ENCODE data around the gene SCEL. TPM values are rescaled to one million over a fixed set of nuclear protein-coding genes. Genes with fewer than 3 reads are reported as not detected.

The SCEL gene
- total RNA-seq, 1 experiment from 2014 or later = 0.12 TPM

DNA sequence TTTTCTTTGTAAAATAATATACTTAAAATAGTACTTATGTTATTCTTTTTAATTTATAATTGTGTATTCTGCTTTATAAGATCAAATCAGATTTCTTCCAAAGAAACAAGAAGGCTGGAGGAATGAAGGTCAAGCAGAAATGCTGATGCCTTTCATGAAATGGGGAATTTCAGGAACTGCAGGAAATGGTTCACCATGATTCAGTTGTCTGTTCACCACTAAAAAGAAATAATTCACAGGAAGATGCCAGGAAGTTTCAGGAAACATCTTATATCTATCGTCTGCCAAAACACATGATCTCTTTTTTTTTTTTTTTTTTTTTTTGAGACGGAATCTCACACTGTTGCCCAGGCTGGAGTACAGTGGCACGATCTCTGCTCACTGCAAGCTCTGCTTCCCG is 15.7 kb upstream of the SCEL start:
- DNase-seq (ENCODE audit: extremely low read depth, low read depth) = no peak

DNA sequence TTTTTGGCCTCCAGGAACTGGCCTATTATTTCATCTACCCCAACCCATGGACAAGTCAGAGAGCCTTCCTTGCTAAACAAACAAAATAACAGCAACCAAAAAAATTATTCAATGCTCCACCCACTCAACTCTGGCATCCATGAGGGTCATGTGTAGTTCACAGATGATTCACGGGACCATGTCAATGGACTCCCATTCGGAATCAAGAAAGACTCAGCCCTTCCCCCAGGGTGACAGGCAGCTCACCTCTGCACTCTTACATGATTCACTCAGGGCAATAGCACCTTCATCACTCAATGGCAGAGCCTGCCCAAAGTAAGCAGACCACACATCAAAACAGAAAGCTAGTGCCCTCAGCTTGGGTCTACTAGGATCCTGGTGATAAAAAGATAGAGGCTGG is 14.3 kb upstream of the SCEL start:
- DNase-seq (ENCODE audit: extremely low read depth, low read depth) = peak; percentile 32

DNA sequence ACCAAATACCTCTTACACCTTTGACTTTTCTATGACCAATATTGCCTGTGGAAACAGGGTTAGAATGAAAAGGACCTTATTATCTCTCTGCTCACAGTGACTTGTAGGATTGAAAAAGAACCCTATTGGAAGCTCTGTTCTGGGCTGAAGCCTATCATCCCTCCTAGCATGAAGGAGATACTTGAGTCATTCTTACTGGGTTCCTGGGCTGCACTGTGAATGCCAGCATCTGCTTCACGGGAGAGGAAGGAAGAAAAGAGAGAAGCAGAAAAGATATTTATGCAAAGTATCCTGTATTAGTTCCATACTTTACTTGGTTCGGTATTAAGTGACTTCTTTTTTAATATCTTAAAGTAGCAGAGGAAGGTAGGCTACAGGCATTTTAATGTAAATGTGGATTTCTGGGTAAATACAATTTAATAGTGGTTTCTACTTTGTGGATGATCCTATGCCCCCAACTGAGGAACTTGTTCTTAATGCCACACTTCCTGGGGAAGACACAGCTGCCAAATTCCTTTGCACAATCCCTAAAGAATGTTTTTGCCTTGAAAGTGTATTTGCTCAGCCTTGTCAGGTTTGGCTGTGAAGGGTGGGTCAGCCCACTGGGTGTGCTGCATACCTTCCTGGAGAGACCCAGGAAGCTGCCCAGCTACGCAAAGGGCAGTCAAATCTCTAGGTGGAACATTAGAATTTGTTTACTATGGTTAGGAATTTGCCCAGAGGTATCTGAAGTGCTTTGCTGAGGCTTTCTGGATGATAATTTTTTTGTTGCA is 13.7 kb upstream of the SCEL start:
- DNase-seq (ENCODE audit: extremely low read depth, low read depth) = no peak

DNA sequence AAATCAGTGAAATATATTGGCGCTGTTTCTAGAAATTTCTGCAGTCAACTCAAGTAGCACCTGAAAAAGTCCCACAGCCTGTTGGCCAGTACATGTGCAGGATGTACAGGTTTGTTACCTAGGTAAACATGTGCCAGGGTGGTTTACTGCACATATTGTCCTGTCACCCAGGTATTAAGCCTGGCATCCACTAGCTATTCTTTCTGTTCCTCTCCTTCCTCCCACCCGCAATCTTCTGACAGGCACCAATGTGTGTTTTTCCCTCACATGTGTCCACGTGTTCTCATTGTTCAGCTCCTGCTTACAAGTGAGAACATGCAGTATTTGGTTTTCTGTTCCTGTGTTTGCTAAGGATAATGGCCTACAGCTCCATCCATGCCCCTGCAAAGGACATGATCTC is 13.1 kb upstream of the SCEL start:
- DNase-seq (ENCODE audit: extremely low read depth, low read depth) = no peak

DNA sequence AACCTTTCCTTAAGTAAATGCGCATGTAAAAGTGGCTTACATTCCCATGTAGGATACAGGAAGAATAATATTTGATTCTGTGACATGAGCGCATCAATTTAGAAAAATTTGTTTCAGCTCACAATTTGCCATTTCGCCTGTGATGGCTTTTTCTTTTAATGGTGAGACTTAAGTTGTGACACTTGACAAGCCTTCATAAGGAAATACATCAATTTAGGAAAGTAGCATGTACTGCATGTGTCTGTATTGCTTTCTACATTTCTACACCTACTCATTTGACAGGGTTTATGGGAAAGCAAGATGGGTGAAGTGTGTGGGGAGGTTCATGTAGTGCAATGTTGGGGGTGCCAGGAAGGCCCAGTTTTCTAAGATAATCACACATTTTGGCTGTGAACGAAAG is 12.1 kb upstream of the SCEL start:
- DNase-seq (ENCODE audit: extremely low read depth, low read depth) = no peak

DNA sequence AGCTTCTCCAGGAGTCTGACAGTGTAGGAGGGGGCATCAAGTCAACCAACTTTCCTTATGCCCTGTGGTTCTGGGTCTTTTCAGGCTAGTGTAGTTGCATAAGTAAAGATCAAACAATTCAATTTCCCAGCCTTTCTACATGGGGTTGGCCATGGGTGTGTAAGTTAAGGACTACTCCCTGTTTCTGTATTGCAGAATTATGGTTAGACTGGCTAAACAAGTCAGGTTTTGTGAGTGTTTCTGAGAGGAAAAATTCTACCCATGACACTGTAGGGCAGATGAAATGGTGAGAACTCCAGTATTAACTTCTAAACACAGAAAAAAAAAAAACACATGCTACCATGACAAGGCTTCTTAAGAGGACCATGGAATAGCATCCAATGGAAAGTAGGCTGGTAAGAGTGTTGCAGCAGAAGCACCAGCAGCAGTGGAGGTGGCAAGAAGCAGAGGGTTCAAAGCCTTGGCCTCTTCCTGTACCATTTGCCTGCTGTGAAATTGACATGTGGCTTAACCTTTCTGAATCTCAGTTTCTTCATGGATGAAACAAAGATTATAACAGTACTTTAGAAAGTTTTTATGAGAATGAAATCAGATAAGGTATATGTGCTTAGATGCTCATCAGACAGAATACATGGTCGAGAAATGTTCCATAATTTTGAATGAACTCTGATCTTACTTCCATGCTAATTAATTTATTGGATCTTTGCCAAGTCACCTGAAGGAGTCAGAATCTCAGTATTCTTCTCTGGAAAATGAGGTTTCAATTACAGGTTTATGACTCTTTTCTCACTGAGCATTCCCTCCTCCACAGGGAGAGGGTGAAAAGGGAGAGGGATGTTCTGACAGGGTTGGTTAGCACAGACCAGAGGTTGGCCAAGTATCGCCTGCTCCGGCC is 11.4 kb upstream of the SCEL start:
- no peak for DNase-seq (ENCODE audit: extremely low read depth, low read depth)

DNA sequence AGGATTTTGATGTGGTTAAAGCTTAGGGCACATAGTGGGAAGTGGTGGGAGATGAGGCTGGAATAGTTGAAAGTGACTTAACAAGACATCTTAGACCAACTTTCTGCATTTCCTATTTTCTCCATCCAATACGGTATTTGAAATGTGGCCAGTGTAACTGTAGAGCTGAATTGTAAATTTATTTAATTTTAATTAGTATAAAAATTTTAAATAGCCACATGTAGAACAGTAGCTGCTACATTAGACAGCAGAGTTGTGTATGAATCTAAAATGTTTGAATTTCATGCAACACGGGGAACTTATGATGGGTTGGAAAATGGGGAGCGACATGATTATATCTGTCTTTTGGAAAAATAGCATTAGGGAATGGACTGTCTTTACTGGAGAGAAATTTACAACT is 7.1 kb upstream of the SCEL start:
- DNase-seq (ENCODE audit: extremely low read depth, low read depth) = no peak

DNA sequence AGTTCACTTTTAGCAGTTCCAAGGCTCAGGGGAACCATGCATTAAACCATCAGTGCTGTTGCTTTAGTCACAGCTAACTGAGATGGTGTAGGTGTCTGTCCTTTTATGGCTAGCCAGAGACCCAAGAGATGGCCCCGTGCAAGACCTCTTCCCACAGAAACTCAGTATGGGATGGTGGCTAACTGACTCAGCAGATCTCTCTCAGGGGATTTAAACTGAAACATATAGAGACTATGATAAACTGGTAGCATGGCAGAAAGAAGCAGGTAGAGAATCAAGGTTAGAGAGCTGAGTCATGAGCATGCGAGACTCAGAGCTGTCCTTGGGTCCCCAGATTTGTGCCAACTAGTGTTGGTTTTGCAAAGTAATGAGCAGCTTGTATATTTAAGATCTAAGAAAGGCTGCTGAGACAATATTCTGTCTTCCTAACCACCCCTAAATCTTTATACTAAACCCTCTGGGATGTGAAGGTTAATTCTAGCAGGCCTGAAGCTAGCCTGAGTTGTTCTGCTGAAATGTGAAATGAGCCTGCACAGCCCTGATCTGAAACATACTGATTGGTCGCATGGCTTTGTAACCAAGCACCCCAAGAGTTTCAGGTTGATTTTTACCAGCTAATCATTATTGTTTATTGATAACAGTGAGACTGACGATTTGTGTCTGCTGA is 6.5 kb upstream of the SCEL start:
- no peak for DNase-seq (ENCODE audit: extremely low read depth, low read depth)

DNA sequence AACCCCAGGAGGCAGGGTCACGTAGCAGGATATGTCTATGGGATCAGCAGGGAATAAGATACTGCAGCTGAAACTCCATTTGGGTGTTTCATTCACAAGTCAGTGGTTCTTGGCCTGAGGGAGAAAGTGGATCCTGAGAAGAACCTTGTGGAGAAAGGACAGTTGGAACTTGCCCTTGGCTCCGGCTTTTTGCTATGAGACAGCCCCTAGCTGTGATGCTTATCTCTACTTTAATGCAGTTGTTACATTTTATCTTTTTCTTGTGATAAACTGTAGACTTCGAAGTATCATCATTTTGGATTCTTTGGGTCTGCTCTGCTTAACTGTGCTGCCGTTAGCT is 6.0 kb upstream of the SCEL start:
- no peak for DNase-seq (ENCODE audit: extremely low read depth, low read depth)

DNA sequence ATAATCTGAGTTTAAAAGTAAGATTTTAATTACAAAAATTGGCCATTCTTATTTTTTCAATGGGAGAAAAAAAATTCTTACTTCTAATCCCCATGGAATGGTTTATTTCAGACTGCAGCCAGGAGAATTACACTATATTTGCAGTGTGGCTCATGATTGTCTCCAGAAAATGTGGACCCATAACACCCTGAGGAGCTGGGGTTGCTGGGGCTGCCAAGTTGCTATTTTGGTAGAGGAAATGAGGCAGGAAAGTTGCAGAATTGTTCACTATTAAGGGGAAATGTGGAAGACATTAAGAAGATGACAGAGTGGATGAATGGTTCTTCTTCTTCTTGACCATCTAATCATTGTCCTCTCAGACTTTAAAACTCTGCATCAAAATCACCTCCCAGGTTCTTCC is 4.6 kb upstream of the SCEL start:
- DNase-seq (ENCODE audit: extremely low read depth, low read depth) = no peak

DNA sequence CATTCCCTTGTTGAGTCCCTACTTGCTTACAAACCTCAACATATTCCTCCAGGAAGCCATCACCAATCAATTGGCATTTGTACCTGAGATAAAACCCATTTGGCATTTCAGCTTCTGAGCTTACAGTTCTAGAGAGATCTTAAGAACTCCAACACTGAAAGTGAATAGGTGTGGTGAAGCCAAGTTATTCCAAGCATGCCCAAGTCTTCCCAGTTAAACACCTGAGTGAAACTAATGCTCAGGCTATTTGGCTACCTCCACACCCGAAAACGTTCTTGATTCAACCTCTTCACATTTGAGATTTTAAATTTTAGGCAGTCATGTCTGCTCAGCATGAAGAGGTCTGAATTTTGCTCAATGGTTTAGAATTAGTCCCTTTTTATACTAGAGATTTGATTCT is 2.5 kb upstream of the SCEL start:
- DNase-seq (ENCODE audit: extremely low read depth, low read depth) = no peak

DNA sequence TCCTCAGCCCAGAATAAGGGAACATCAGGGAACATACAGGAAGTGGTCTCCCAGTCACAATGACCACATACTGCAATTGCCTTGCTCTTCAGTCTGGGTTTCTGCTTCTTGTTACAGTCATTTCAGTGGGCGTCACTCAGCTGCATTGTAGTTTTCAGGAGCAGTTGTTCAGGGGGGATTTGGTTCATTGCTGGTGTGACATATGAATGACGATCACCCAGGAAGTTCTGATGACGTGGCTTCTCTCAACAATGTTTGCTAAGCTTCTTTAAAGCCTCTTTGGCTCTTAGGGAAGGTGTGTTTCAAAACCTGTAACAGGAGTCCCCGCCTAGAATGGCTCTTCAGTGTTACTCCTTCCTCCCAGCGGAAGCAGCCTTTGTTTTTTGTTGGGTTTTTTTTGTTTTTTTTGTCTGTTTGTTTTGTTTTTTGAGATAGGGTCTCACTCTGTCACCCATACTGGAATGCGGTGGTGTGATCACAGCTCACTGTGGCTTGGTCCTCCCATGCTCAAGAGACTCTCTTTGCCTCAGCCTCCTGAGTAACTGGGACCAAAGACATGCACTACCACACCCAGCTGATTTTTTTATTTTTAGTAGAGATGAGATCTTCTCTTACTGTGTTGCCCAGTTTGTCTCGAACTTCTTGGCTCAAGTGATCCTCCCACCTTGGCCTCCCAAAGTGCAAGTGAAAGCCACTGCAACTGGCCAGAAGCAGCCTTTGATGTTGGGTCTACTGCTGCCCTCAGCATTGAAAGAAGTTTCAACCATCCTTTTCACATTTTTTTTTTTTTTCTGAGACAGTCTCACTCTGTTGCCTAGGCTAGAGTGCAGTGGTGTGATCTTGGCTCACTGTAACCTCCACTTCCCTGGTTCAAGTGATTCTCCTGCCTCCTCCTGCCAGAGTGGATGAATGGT is 1.4 kb upstream of the SCEL start:
- no peak for DNase-seq (ENCODE audit: extremely low read depth, low read depth)

DNA sequence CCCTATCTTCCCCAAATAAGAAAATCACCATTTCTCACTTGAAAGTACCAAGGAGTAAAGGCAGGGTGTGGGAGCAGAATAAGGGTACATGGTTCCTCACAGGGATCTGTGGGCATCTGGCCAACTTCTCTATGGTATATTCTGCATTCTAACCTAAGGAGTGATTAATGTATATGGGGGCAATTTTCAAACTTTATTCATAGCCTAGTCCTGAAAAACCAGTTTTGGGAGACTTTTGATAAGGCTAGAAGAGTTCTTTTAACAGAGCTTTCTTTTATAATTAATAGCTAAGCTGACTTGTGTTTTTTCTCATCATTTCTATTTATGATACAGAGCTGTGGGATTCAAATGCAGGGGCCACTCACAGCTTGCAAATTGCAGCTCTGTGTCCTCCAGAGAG is 852 bp downstream of the SCEL start:
- DNase-seq (ENCODE audit: extremely low read depth, low read depth) = no peak

DNA sequence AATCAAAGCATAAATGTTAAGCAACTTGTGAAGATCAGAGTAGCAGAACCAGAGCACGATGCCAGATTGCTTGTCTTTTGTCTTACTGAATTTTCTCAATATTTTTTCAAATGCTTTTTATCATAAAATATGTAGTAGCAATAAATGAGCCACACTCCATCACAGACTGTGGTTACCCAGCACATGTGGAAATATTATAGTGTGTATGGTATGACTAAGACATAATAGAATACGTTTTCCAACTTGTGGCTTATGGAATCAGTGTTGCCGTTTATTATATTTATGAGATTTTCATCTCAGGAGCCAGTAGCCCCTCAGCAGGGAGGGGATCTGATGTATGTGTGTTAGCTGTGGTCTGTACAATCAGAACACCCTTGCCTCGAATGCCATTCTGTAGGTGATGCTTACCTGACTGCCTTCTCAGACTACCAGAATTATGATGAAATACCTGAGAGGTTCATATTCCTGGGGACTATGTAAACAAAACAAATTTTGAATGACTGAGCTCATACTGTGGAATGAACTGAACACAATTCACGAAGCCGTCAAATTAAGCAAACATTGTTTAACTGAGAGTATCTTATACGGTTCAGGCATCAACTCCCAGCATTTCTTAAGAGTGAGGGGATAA is 1.9 kb downstream of the SCEL start:
- DNase-seq (ENCODE audit: extremely low read depth, low read depth) = no peak

DNA sequence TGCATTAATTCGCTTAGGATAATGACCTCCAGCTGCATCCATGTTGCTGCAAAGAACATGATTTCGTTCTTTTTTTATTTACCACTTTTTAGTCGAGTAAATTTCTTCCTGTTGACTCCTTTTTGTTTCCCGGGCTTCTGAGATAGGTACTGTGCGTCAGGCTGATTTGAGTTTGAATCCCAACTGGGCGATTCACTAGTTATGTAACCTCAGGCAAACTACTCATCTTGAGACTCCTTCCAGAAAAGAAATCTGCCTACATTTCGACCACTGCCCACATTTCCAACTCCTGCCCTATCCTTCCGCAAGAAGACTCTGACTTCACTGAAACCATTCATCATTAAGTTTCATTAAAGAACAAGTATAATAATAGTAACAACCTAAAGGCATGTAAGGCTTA is 8.2 kb downstream of the SCEL start:
- no peak for DNase-seq (ENCODE audit: extremely low read depth, low read depth)

DNA sequence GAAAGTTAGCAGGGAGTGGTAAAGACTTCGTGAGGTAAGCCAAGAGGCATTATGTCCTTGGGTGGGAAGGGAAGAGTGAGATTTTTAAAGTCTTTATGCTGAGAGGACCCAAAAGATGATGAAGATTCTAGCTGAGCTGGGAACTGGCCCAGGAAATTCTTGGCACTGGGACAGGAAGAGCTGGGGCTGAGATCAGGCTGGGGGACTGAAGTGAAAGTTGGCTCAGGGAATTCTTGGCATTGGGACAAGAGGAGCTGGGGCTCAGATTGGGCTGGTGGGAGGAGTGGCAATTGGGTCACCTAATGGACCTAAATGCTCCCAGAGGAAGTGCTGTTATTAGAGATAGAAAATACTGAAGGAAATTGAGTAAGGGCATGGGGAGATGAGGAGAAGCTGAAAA is 8.8 kb downstream of the SCEL start:
- no peak for DNase-seq (ENCODE audit: extremely low read depth, low read depth)

DNA sequence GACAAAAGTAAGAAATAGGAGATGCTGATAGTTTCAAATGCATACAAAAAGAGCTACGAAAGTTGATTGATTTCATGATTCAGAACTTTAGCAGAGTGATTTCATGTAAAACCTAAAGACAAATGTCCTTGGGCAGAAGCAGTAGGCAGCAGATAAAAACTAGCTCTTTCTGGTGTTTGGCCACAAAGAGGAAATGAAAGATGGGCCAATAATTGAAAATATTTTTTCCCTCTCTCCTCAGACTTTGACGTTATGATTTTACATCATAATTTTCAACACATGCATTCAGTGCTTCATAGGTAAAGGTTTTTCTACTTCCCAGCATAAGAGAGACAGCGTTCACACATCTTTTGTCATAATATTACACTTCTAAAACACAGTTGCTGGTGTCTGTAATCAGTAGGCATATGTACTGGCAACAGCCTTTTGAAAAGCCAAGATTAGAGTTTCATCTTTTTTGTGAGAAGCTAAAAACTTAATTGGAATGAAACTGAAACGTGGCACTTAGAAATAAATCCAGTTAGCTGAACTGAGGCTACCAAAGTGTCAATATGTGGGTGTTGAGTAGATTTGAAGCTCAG is 9.3 kb downstream of the SCEL start:
- no peak for DNase-seq (ENCODE audit: extremely low read depth, low read depth)

DNA sequence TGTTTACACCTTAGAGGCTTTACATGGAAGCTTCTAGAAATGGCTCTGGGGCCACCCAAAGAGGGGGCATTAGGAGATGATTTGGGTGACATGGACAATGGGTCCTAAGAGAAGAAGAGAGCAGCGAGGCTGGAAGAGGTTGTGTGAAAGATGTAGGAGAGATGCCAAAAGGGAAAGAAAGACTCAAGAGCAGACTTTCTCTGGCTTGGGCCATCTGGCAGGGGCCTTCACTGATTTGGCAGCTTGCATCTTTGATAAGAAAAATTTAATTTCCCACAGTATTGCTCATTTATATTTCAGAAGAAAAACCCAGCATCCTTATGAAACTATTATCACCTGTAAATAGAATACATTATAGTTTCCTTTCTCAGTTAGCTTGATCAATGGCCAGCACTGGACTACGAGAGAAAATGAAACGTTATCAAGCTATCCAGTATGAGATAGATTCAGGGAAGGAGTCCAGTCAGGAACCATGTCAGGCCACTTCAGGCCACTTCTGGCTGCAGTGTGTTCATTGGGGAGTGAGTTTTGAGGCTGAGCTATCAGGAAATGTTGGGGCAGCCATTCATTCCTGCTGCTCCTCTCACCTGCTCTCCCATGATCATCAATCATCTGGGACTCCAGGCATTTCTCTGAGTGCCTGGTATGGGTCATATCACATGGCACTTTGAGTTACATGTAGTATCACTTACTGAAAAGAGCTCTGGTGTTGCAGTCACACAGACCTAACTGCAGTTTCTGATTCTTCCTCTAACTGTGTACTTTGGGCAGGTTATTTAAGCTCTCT is 10.3 kb downstream of the SCEL start:
- DNase-seq (ENCODE audit: extremely low read depth, low read depth) = no peak

DNA sequence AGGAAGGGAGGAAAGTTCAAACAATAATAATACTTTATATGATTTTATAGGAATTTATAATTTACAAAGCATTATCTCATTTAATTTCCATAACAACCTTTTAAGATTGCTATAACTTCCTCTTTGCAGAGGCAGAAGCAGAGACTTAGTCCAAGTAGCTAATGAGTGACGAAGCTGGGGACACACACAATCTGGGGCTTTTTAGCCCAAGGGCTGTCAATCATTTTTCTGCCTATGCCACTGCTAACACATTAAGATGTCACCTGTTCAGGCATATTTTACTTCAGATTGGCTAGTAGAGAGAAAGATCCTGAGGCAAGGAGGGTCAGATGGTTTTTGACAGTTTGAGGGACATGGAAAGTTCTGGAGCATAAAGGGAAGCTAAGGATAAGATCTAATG is 12.6 kb downstream of the SCEL start:
- no peak for DNase-seq (ENCODE audit: extremely low read depth, low read depth)
